Sigmoid colon (tissue), 7 donors: ENCODE measurements around the gene CC2D1A. TPM values are rescaled to one million over a fixed set of nuclear protein-coding genes. Genes with fewer than 3 reads are reported as not detected.

Experiments used
- DNase-seq: peaks from one replicate; pipeline ENCODE4 v3.0.0-alpha.2; 2019
- H3K27ac ChIP-seq, 4 donors: fragments of 200-600 bp; sonication (generic); one replicate each; pipeline ENCODE4 v1.5.1; 2016 to 2019; ENCODE audit warnings: mild to moderate bottlenecking in 1 of 4
- H3K27me3 ChIP-seq, 3 donors: fragments of 200-600 bp; sonication (generic); one replicate each; pipeline ENCODE4 v1.5.1; 2019; ENCODE audit warnings: mild to moderate bottlenecking in 1 of 3
- H3K36me3 ChIP-seq, 4 donors: fragments of 200-600 bp; sonication (generic); one replicate each; pipeline ENCODE4 v1.5.1; 2016 to 2019
- H3K4me1 ChIP-seq, 4 donors: fragments of 200-600 bp; sonication (generic); one replicate each; pipeline ENCODE4 v1.5.1; 2017 to 2019
- H3K4me3 ChIP-seq, 4 donors: fragments of 200-600 bp; sonication (generic); one replicate each; pipeline ENCODE4 v1.5.1; 2017 to 2019; ENCODE audit warnings: mild to moderate bottlenecking in 2 of 4, moderate library complexity in 1 of 4
- H3K9me3 ChIP-seq, 4 donors: fragments of 200-600 bp in 3 of 4; sonication (generic) in 3 of 4; one replicate each; pipeline versions ENCODE4 v1.5.1 to v1.6.1; 2013 to 2019
- CTCF ChIP-seq, 4 experiments: fragments of 450-650 bp in 3 of 4; fragments of 200-600 bp in 1 of 4; IDR thresholded peaks; one replicate each; pipeline ENCODE4 v1.5.1; 2016 to 2019; ENCODE audit warnings: antibody characterized with exemption in 4 of 4, mild to moderate bottlenecking in 3 of 4, moderate library complexity in 2 of 4
- EP300 ChIP-seq, 4 donors: sonication (generic); formaldehyde crosslinking; IDR thresholded peaks; one replicate each; pipeline ENCODE4 v1.6.1; 2017; ENCODE audit warnings: antibody characterized with exemption in 4 of 4
- POLR2A ChIP-seq, 2 donors: fragments of 450-650 bp; IDR thresholded peaks; one replicate each; pipeline ENCODE4 v1.6.1; 2016; ENCODE audit warnings: antibody characterized with exemption in 2 of 2, mild to moderate bottlenecking in 2 of 2, moderate library complexity in 2 of 2
- POLR2AphosphoS5 ChIP-seq, 4 donors: sonication (generic); formaldehyde crosslinking; IDR thresholded peaks; one replicate each; pipeline ENCODE4 v1.6.1; 2017; ENCODE audit warnings: antibody characterized with exemption in 4 of 4
- WGBS, 2 donors: extraction: QIAGEN DNeasy Blood & Tissue Kit; methylation state at CpG; one replicate each; pipeline ENCODE4 v1.1.7; 2013; 5-methylcytosine and 5-hydroxymethylcytosine counted together
- intact Hi-C: fragments of 100-400 bp; cut with DNase I; formaldehyde crosslinking; loops from one replicate; pipeline ENCODE4 v1.15.1; 2023
- polyA plus RNA-seq, 3 donors: library from polyadenylated mRNA; stranded (reverse); fragments of 200-250 nt; gene quantifications; one replicate each; pipeline ENCODE4 v1.2.3, GENCODE V29; 2013
- total RNA-seq, 4 donors: library from RNA; depleted of rRNA; stranded (reverse); fragments of >200 nt; gene quantifications; one replicate each; pipeline ENCODE4 v1.1.0, GENCODE V29; 2016
- donor health status: healthy with polysubstance abuse.
- donor health status: Bipolar disorder and iron deficiency.
- donor health status: healthy.

Gene CC2D1A
- total and polyA plus RNA-seq, 7 donors: 15.0 to 88.2 (median 33.5) TPM

DNA sequence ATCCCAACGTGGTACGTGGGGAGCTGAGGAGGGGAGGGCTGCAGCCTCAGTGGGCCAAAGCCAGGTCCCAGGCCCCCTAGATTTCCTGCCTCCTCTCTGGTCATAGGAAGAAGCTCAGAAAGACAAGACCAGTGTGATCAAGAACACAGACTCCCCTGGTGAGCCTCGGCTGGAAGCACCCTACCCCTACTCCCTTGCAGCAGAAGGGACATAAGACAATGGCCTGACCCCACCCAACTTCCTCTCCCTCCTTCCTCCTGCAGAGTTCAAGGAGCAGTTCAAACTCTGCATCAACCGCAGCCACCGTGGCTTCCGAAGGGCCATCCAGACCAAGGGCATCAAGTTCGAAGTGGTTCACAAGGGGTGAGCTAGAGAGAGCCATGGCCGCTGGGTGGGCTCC, 20.7 kb downstream of the CC2D1A start:
- Histone ChIP-seq H3K9me3 (no peaks in the 10 kb centered on the region), H3K27me3 (no peaks in the 10 kb centered on the region), H3K4me3 (no peak overlapping the region), H3K36me3 (peaks cover 9 to 70% (median 37%) of the 10 kb centered on the region in 4 donors), H3K4me1 (no peaks in the 10 kb centered on the region), H3K27ac (no peak overlapping the region)
- intact Hi-C loops: no loop called here
- no peak for DNase-seq
- WGBS, 2 donors: 74 to 92% methylated on average over 8 of the region's 8 CpGs
- TF ChIP-seq POLR2A (IDR thresholded peaks at IDR 0.05) (no peak), CTCF (IDR thresholded peaks at IDR 0.05) (no peak)

- Histone ChIP-seq H3K9me3 (no peaks in the 10 kb centered on the region), H3K27me3 (peaks cover 0 to 14% (median 0%) of the 10 kb centered on the region in 3 donors), H3K27ac (no peak overlapping the region), H3K4me3 (no peak overlapping the region), H3K36me3 (peaks cover 9 to 45% (median 18%) of the 10 kb centered on the region in 4 donors), H3K4me1 (no peaks in the 10 kb centered on the region)
- DNase-seq: no peak
- 89 to 92% methylated on average over 12 of the region's 12 CpGs for WGBS, 2 donors
- intact Hi-C loops: no loop called here
- TF ChIP-seq CTCF (IDR thresholded peaks at IDR 0.05): no peak
- TF ChIP-seq EP300 (IDR thresholded peaks at IDR 0.05): no peak
- TF ChIP-seq POLR2A (IDR thresholded peaks at IDR 0.05): no peak
- TF ChIP-seq POLR2AphosphoS5 (IDR thresholded peaks at IDR 0.05): no peak
These were observed 23.3 kb downstream of the CC2D1A start for GRCh38 chr19:13929340-13929739.

DNA sequence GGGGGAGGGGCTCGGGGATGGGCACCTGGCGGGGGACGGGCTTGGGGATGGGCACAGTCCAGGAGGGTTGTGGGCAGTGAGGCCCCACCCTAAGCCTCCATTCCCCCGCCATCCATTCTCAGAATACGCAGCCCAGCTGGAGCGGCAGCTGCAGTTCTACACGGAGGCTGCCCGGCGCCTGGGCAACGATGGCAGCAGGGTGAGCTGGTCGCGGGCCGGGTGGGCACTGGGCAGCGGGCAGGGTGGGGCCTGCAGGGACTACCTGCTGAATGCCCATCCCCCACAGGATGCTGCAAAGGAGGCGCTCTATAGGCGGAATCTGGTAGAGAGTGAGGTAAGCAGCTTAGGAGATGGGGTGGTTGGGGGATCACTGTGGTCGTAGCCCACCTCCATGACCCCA, 24.0 kb downstream of the CC2D1A start:
- intact Hi-C loops: loop anchor here (5.0 kb wide), 1 partner anchor 583 kb away; no protein-coding TSS in a partner anchor
- Histone ChIP-seq H3K36me3 (peaks cover 9 to 39% (median 12%) of the 10 kb centered on the region in 4 donors), H3K27me3 (peaks cover 0 to 20% (median 0%) of the 10 kb centered on the region in 3 donors), H3K4me1 (no peaks in the 10 kb centered on the region), H3K9me3 (no peaks in the 10 kb centered on the region), H3K4me3 (no peak overlapping the region), H3K27ac (no peak overlapping the region)
- DNase-seq: no peak
- TF ChIP-seq CTCF (IDR thresholded peaks at IDR 0.05): no peak
- no peak for TF ChIP-seq EP300 (IDR thresholded peaks at IDR 0.05)
- TF ChIP-seq POLR2A (IDR thresholded peaks at IDR 0.05): no peak
- no peak for TF ChIP-seq POLR2AphosphoS5 (IDR thresholded peaks at IDR 0.05)
- 86 to 91% methylated on average over 17 of the region's 17 CpGs for whole genome bisulfite sequencing, 2 donors

- 85 to 87% methylated on average over 17 of the region's 17 CpGs for WGBS, 2 donors
- no peak for TF ChIP-seq POLR2A (IDR thresholded peaks at IDR 0.05)
- TF ChIP-seq EP300 (IDR thresholded peaks at IDR 0.05): no peak
- no peak overlapping the region for H3K4me3 ChIP-seq
- H3K27me3 ChIP-seq: peaks cover 0 to 25% (median 1%) of the 10 kb centered on the region in 3 donors
- no peak overlapping the region for H3K27ac ChIP-seq
- no peak for DNase-seq
- intact Hi-C loops: loop anchor here (5.0 kb wide), 1 partner anchor 583 kb away; no protein-coding TSS in a partner anchor
- H3K36me3 ChIP-seq: peaks cover 9 to 34% (median 11%) of the 10 kb centered on the region in 4 donors
- H3K9me3 ChIP-seq: no peaks in the 10 kb centered on the region
- H3K4me1 ChIP-seq: no peaks in the 10 kb centered on the region
These were observed 24.4 kb downstream of the CC2D1A start for GRCh38 chr19:13930402-13930801.

DNA sequence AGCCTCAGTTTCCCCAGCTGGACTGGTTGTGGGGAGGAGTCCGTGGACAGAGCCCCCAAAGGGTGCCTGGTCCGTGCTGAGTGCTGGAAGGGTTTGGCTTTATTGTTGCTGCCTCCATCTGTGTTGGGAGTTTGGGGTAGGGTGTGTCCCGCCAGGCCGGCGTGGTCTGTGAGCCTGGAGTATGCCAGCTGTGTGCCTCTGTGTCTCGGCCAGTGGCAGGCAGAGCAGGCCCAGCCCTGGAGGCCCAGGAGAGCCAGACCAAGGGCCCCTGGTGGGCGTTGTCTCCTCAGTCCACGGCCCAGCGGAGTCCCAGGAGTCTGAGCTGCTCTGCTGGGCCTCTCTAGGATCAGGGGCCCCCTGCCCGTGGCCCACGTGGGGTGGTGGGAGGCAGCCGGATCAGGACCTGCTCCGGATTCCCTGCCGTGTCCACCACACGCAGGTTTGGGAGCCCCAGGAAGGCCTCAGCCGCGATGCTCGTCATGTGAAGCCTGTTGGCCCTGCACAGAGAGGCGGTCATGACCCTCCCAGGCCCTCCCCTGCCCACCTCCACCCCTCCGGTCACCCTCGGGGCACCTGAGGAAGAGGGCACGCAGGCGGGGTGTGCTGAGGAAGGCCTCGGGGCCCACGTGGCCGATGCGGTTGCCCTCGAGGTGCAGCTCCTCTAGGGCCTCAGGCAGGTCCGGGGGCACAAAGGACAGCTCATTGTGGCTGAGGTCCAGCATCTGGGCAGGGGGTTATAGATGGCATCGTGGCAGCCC, 25.6 kb downstream of the CC2D1A start:
- no peak overlapping the region for H3K4me3 ChIP-seq
- intact Hi-C loops: loop anchor here (5.0 kb wide), 1 partner anchor 584 kb away; no protein-coding TSS in a partner anchor
- H3K27ac ChIP-seq: no peak overlapping the region
- TF ChIP-seq EP300 (IDR thresholded peaks at IDR 0.05): no peak
- no peak for TF ChIP-seq POLR2A (IDR thresholded peaks at IDR 0.05)
- TF ChIP-seq POLR2AphosphoS5 (IDR thresholded peaks at IDR 0.05): no peak
- TF ChIP-seq CTCF (IDR thresholded peaks at IDR 0.05): no peak
- no peaks in the 10 kb centered on the region for H3K4me1 ChIP-seq
- peaks cover 0 to 35% (median 12%) of the 10 kb centered on the region in 3 donors for H3K27me3 ChIP-seq
- H3K9me3 ChIP-seq: no peaks in the 10 kb centered on the region
- DNase-seq: no peak
- 79 to 89% methylated on average over 30 of the region's 30 CpGs for WGBS, 2 donors
- H3K36me3 ChIP-seq: peaks cover 5 to 27% (median 8%) of the 10 kb centered on the region in 4 donors
